Measurements from ENCODE around the gene PPM1E.

Gene PPM1E

GRCh38 chr17:58902322-58902721, 146.7 kb downstream of the PPM1E start:
- TF ChIP-seq CTCF (IDR thresholded peaks at IDR 0.05), result no peak
- DNase-seq, result no peak
- peaks cover 5% of the 10 kb centered on the region for H3K27me3 Mint-ChIP-seq (ENCODE audit: low read depth, poor library complexity)
- no peak overlapping the region for H3K27ac Mint-ChIP-seq
- H3K9me3 Mint-ChIP-seq, result peaks cover 34% of the 10 kb centered on the region
- no peaks in the 10 kb centered on the region for H3K36me3 Mint-ChIP-seq (ENCODE audit: low read depth)
- no peaks in the 10 kb centered on the region for H3K4me1 Mint-ChIP-seq
- no peak overlapping the region for H3K4me3 Mint-ChIP-seq

- Mint-ChIP-seq H3K9me3 (peaks cover 27% of the 10 kb centered on the region), H3K27ac (no peak overlapping the region), H3K4me1 (no peaks in the 10 kb centered on the region), H3K27me3 (ENCODE audit: low read depth, poor library complexity) (no peaks in the 10 kb centered on the region), H3K4me3 (no peak overlapping the region), H3K36me3 (ENCODE audit: low read depth) (no peaks in the 10 kb centered on the region)
- no peak for TF ChIP-seq CTCF (IDR thresholded peaks at IDR 0.05)
- no peak for DNase-seq
These were observed 156.2 kb downstream of the PPM1E start for GRCh38 chr17:58911741-58912343.

GRCh38 chr17:58913552-58913951, 157.9 kb downstream of the PPM1E start:
- Mint-ChIP-seq H3K27me3 (ENCODE audit: low read depth, poor library complexity) (no peaks in the 10 kb centered on the region), H3K36me3 (ENCODE audit: low read depth) (no peaks in the 10 kb centered on the region), H3K9me3 (peaks cover 27% of the 10 kb centered on the region), H3K4me3 (no peak overlapping the region), H3K4me1 (no peaks in the 10 kb centered on the region), H3K27ac (no peak overlapping the region)
- no peak for TF ChIP-seq CTCF (IDR thresholded peaks at IDR 0.05)
- no peak for DNase-seq

- Mint-ChIP-seq H3K9me3 (peaks cover 27% of the 10 kb centered on the region), H3K27ac (no peak overlapping the region), H3K27me3 (ENCODE audit: low read depth, poor library complexity) (no peaks in the 10 kb centered on the region), H3K4me1 (no peaks in the 10 kb centered on the region), H3K36me3 (ENCODE audit: low read depth) (no peaks in the 10 kb centered on the region), H3K4me3 (no peak overlapping the region)
- TF ChIP-seq CTCF (IDR thresholded peaks at IDR 0.05), result no peak
- no peak for DNase-seq
These were observed 158.5 kb downstream of the PPM1E start for GRCh38 chr17:58913971-58914769.

GRCh38 chr17:58917228-58917627, 161.6 kb downstream of the PPM1E start:
- Mint-ChIP-seq H3K4me1 (no peaks in the 10 kb centered on the region), H3K27me3 (ENCODE audit: low read depth, poor library complexity) (no peaks in the 10 kb centered on the region), H3K27ac (no peak overlapping the region), H3K9me3 (peaks cover 4% of the 10 kb centered on the region), H3K4me3 (no peak overlapping the region), H3K36me3 (ENCODE audit: low read depth) (no peaks in the 10 kb centered on the region)
- TF ChIP-seq CTCF (IDR thresholded peaks at IDR 0.05), result no peak
- DNase-seq, result no peak

- no peak for DNase-seq
- Mint-ChIP-seq H3K4me1 (no peaks in the 10 kb centered on the region), H3K4me3 (no peak overlapping the region), H3K36me3 (ENCODE audit: low read depth) (no peaks in the 10 kb centered on the region), H3K27me3 (ENCODE audit: low read depth, poor library complexity) (no peaks in the 10 kb centered on the region), H3K27ac (no peak overlapping the region), H3K9me3 (no peaks in the 10 kb centered on the region)
- no peak for TF ChIP-seq CTCF (IDR thresholded peaks at IDR 0.05)
These were observed 162.4 kb downstream of the PPM1E start for GRCh38 chr17:58918072-58918471.

Measured in nephron progenitor cell (in vitro differentiated cells).